ENCODE data around the gene SHQ1.
"Not testable (repeated sequence)": the region's sequence is repeated elsewhere in the genome, so short reads cannot be mapped to it uniquely, and the experiment has no call there.

SHQ1 gene

DNA sequence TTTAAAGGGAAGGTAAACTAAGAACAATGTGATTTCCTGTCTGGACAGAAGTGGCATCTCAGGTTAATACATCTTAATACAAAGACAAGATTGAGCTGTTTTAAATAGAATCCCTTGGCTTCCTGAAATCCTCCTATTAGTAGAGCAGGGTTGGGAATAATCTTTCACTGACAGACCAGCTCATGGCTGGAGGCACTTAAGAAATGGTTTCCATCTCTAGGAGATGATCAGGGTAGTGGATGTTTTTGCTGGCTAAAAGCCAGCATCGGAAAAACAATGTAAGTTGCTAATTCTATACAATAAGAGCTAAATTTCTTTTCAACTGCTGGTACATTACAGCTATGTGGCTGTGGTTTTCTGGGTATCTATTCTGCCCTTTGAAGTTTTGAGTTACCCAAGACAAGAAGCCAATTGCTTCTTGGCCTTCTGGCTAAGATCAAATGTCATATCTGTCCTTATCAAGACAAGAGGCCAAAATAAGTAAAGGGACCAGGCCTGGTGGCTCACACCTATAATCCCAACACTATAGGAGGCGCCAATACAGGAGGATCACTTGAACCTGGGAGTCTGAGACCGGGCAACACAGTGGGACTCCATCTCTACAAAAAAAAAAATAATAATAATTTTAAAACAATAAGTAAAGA lies 49.6 kb downstream of the SHQ1 start:
- DNase-seq, result no peak

DNA sequence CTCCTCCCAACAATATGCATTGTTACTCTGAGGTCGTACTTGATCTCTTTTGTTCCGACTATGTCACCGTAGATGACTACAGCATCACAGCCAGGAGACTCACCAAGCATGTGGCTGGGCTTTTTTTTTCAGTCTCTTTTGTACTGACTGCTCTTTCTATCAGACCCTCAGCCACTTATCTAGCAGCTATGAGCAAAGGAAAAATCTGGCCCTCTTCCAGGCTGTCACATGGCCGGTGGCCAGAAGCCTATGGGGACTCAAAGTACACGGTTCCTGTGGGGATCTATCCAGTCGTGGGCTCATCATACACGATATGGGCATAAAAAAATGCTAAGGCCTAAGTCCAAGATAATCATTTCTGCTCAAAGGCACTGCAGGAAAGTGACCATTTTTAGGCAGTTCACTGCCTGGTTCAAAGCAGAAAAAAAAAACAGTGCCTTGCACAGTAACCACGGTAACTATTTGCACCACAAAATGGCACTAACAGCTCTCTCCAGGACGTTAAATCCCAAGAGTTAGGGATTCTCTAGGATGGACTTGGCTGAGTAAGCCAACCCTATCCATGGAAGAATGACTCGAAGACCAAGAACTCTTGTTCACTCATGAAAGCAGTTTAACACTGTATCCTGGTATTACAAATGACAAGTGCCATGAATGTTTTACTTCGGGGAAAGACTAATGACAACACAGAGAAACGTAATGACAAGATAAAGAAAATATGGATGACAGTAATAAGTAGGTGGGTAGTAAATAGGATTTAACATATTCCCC lies 50.3 kb downstream of the SHQ1 start:
- no peak for DNase-seq

DNA sequence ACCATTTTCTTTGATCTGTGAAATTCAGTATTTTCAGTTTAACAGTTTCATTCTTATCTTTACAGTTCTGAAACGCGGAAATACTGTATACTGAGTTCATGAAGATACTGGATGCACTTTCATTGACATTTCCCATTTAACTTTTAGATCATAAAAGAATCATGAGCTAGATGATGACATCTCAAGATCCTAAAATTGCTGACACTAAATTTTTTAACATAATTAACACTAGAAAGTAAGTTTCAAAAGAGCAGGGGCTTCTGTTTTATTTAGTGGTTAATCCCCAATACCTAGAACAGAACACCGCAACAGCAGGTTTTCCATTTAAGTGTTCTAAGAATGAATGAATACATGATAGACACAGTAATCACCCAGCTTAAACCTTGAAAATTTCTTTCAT lies 54.2 kb downstream of the SHQ1 start:
- no peak for DNase-seq

DNA sequence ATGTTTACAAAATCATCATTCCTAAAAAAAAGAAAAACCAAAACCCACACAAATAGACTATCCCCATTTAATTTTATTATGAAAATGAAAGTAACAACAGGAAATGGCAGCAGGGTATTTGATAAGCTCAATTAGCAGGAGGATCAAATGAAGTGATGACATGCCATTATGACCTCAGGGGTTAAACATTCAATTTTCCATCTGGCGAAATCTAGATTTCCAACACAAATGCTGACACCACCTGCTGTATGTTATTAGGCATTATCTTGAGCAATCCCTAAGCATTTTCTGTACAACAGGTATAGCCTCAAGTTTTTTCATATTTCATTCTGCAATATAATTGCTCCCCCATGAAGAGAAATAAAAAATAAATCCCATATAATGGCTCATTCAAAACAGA lies 57.1 kb downstream of the SHQ1 start:
- no peak for DNase-seq

DNA sequence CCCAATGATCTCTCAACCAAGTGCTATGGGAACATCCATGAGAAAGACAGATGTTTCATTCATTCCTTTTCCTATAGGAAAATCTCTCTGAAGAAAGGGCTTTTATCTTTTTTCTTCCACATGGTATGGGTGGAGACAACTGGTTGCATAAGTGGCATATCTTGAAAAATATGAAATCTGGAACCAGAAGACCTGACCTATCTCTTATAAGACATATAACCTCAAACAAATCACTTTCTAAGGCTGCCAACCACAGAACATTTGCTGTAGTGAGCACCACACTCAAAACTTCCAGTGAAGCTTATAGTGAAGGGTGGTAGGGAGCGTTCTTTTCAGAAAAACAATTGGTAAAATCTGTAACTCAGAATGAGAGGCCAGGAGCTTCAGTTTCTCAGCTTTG lies 58.5 kb downstream of the SHQ1 start:
- no peak for DNase-seq

DNA sequence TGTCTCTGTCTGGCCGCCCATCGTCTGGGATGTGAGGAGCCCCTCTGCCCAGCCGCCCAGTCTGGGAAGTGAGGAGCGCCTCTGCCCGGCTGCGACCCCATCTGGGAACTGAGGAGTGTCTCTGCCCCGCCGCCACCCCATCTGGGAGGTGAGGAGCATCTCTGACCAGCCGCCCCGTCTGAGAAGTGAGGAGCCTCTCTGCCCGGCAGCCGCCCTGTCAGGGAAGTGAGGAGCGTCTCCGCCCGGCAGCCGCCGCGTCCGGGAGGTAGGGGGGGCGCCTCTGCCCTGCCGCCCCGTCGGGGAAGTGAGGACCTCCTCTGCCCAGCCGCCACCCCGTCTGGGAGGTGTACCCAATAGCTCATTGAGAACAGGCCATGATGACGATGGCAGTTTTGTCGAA lies 60.0 kb downstream of the SHQ1 start:
- not testable (repeated sequence) for DNase-seq

DNA sequence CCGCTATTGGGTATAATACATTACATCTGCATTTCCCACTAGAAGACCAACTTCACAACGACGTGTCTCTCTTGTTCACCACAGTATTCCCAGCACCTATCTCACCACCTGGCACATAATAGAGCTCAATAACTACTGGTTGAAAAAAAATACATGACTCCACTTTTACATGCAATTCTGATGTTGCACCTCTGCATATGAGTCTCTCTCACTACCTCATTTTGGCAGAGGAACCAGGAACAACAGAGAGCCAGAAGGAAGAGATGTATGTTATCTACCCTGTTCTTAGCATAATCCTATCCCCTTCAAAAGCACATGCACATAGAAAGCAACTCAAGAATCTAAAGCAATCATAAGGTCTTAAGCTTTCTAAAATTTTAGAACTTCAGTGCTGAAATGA lies 61.6 kb downstream of the SHQ1 start:
- peak in 1 of 2 donors; percentile 32 for DNase-seq

DNA sequence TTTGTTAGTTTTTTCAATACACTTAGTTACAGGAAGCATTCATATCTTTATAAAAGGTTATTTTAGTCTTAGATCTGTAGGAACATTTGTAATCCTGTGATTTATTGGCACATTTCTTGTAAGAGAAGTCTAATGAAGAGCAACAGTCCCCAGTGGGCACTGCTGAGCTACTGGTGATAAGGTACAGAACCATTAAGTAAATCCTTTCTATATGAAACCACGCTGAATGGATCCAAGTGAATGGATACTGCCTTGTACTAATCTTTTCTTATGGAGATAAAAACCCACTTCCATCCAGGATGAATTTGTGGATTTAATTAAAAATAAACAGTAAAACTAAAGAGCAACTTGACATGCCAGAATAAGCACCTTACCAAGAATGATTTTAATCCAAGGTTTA lies 64.0 kb downstream of the SHQ1 start:
- DNase-seq, result no peak

DNA sequence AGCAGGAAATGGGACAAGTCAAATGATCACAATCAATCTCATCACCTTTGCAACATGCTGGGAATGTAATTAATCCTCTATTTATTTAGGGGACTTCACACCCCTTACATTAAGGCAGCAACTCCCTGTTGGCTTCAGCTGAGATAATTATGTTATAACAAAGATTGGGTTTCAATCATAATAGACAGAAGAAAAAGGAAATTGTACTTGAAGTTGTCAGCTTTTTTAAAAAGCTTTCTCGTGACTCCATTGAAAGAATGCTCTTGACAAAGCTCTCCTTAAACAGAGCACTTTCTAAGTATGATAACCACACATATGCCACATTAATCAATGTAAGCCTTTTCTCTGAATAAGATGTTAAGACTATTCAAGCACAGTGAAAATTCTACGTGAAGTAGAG lies 65.7 kb downstream of the SHQ1 start:
- no peak for DNase-seq

DNA sequence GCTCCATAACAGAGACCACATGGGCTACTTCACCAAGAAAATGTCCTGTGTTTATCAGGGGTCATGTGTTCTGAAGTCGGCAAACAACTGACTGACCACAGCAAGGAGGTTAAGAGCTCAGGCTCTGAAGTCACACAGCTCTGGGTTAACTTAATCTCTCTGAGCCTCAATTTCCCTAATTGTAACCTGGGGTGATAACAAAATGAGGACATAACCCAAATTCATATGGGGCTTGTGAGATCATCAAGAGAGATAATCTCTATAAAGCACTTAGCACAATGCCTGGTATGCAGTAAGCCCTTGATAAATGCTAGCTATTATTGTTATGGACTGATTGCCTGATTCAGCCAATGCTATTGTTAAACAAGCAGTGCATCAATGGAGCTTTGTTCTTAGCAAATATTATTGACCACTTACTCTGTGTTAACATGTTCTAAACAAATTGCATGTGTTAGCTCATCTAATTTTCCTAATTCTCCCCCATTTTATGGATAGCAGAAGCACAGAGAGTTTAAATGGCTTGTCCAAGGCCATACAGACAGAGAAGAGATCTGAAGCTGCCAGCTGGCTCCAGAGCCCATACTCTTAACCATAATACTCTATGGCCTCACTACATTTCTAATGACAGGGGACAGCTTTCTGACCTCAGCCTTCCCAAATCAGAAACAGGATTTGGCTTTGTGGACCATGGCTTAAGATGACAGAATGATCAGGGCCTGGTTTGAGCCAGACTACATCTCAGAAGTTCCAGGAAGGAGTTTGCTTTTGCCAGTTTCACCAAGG lies 78.3 kb downstream of the SHQ1 start:
- DNase-seq, result no peak

DNA sequence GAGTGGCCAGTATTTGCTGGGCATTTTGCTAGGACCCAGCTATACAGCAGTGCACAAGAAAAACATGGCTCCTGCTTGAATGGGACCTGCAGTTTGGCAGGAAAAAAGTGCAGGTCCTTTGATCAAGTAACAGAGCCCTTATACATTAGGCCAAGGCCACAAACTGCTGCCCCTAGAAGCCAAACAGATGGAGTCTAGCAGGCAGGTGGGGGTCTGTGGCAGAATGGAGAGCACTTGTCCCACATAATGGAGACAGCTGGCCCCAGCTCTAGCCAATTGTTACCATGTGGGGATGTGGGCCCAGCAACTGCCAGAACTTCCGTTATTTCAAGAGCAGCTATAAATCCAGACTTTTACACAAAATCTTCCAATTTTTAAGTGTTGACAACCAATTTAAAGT lies 79.3 kb downstream of the SHQ1 start:
- DNase-seq, result no peak

DNA sequence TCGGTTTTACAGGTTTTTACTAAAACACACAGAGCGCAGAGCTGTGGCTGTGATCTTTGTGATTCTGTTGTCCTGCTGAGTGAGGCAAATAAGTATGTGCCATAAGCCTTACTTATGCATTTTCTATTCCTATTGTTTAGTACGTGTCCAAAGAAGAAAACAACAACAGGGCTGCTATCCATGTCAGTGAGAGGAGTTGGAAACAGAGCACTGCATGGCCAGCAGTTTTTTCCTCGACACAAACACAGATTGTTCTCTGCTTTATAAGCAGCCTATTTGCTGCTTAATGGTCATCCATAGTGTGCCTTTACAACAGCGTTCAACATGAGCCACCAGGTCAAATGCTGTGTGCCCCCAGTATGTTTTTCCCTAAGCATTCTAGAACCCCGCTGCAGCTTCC lies 79.8 kb downstream of the SHQ1 start:
- DNase-seq, result no peak

DNA sequence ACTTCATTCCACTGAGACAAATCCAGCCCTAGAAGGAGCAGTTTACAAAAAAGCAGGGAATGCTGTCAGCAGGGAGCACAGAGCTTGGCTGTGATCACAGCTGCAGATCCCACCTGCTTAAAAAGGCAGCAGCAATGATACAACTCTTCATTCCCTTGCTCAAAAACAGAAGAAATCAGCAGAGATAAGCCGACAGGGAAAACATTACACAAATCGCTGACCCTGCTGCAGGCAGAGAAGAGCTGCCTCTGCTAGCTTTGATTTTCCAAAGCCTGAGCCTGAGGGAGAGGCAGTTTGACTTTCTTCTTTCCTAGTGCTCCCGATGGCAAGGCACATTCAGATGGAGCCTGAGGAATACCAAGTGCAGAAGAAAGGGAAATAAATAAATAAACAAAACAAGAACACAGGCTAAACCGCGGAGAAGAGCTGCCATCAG lies 80.2 kb downstream of the SHQ1 start:
- no peak for DNase-seq

DNA sequence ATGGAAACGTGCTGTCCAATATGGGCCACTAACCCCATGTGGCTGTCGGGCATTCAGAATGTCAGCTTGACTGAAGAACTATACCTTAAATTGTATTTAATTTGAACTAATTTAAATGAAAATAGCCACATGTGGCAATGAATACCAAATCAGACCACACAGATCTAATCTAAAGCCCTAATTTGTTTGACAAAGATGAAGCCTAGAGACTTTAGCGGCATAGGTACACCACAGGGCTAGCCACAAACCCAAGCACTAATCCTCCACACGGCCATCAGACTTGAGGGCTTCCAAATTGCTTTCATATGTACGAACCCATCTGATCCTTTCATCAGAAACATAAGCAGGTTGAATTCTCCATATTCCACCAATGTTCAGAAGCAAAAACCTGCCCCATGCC lies 81.4 kb downstream of the SHQ1 start:
- DNase-seq, result no peak

DNA sequence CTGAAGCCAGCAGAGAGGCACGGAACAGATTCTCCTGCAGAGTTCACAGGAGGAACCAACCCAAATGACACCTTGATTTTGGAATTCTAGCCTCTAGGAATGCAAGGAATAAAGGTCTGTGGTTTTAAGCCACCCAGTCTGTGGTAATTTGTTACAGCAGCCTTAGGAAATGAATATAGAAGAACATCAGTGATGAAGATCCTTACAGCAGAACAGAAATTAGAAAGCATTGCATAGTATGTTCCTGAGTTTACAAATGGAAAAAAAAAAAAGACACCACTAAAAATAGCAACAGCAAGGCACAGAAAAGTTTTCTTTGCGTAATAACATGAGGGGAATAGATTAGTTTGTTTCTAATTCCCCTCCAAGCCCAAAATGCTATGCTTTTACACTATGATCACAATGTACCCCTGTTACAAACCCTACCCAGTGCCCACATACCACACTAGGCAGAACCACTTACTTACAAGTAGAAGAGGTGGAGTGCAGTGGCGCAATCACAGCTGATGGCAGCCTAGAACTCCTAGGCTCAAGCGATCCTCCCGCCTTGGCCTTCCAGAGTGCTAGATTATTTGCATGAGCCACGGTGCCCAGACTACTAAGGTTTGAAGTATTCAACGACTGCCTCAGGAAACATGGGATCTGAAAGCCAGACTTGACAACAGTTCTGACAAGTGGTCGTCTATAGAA lies 84.3 kb downstream of the SHQ1 start:
- no peak for DNase-seq

DNA sequence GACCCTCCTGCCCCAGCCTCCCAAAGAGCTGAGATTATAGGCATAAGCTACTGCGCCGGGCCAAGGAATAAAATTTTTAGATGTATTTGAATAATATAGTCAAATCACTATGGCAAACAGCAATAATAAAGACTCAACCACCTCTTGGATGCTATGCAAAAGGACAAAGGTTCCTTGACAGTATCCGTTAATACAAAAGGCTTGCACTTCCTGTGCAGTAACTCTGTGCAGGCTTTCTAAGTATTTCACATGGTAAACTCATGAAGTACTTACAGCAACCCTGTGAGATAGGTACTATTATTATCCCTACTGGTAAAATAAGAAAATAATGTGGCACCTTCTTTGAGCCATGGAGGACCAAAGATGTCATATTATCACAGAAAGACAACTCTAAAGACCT lies 86.8 kb downstream of the SHQ1 start:
- DNase-seq, result no peak

DNA sequence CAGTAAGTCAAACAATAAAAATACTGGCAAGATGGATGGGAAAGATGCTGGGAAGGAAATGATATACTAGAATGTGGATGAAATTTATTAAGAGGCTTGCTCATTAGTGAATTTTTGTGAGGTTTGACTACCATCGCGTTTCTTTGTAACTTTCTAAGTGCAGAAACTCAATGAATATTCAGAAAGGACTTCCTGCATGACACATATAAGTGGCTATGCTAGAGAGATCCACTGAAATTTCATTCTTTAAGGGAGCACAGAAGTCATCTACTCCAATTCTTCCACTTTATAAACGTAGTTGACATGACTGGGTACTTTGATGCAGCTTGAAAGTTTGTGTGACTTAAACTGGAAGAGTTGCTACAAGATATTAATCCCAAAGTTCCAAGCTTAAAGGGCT lies 88.0 kb downstream of the SHQ1 start:
- no peak for DNase-seq

DNA sequence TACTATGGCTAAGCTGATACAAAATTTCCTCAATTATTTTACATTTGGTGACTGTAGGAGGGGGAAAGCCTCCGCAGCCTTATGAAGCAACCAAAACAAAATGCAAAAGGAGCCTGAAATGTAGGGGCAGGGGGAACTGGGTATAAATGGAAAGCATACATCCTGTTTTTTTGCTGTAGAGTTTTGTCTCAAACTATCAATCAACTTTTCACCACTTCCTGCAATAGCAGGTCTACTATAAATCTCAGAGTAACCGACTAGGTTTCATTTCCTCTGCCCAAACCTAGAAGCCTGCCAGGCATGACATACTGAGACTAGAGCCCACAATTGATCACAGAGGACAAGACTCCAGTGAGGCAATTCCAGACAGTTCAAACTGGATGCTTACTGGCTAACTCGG lies 91.3 kb downstream of the SHQ1 start:
- DNase-seq, result peak; percentile 80 to 86

DNA sequence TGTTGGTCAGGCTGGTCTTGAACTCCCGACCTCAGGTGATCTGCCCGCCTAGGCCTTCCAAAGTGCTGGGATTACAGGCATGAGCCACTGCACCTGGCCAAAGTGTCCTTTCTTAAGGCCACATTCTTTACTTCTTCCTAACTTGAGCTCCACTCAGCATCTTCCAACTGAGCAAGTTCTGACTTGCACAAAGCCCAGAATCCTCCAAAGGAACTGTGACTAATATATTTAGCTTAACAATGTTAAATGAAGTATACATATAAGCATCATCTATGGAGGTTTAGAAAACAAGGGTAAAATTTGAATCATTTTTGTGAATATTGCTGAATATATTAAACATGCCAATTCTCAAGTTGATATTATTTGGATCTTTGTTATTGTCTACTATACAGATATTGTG lies 93.7 kb downstream of the SHQ1 start:
- no peak for DNase-seq

DNA sequence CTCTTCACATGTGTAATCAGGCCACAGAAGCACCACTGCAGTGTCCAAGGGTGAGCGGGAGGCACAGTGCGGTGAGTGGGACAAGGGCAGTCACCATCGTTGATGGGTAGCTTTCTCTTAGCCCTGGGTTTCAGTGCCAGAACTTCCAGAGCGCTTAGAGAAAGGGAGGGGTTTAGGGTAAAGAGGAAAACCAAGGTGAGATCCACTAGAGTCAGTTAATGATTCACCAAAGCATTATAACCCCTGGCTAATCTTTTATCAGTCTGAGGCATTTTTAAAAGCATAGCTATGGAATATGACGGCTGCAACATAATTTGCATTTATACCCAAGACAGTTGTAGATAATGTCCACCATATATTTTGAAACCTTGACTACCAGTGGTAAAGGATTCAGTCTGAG lies 94.8 kb downstream of the SHQ1 start:
- DNase-seq, result no peak

DNA sequence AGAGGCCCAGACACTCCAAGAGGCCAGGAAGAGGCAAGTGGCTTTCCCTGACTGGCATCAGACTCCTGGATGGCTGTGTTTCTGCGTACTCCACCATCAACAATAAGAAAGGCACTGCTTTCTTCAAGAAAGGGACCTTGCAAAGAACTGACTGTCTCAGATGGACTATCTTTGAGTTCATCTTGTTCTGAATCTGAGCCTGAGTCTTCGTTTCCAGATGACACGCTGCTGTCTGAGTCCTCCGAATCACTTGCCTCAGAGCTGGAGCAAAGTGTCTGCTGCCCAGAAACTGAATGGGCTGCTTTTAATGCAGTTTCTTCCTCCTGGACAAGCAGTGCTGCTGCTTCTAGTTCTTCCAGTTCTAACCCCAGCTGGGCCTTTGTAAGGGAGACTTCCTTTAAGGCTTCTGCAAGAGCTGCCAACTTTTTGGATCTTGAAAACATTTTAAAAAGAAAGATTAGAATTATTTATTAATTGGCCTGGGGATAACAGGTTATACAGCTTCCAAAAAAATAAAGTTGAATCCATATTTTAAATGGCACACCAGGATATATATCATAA lies 97.8 kb downstream of the SHQ1 start:
- no peak for DNase-seq

DNA sequence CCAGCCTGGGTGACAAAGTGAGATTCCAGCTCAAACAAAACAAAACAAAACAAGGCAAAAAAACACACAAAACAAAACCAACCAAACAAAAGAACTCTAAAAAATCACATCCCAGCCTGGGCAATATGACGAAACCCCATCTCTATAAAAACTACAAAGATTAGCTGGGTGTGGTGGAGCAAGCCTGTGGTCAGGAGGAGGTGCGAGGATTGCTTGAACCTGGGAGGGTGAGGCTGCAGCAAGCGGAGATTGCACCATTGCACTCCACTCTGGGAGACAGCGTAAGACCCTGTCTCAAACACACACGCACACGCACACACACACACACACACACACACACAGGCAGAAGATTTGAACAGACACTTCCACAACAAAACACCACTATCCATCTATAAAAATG lies 99.6 kb downstream of the SHQ1 start:
- DNase-seq, result no peak

All from inflammatory macrophage (primary cell).